ENCODE results near the gene KCTD5. TPM values are rescaled to one million over a fixed set of nuclear protein-coding genes. Genes with fewer than 3 reads are reported as not detected.

Gene KCTD5
- total and polyA plus RNA-seq, 9 of the 15 experiments (the other 6 are each of a cell fraction or from before 2014, with no cell fraction given) = 0.73 to 58.3 (median 32.3) TPM

DNA sequence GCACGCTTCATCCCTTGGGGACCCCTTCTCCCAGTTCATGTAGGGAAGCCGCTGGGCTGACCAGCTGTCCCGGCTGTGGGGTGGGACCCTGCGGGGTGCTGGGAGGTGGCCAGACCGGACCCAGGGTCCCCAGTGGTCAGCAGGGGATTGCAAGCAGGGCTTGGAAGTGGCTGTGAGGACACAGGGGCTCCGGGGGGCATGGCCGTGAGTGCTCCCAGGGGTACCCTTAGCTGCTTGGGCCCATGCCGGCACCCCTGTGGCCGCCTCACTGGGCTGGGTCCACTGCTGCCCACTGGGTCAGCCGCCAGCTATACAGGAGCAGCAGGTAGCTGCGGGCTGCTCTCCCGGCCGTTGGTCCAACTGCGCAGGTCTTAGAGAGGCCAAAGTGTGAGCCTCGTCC lies 18.9 kb downstream of the KCTD5 start:
- POLR2A ChIA-PET = interaction anchor here (1.5 kb wide), 1 partner anchor 19 kb away, joined by 4 read pairs; the partner anchor contains the start of gene KCTD5
- peaks cover 0 to 33% of the 10 kb centered on the region in 2 experiments; a peak in 1 of 5 replicates for H3K4me1 ChIP-seq (replicated peaks in 1 of 2; ENCODE audit: control insufficient read depth in 2 of 2, insufficient read depth in 2 of 2, low read length in 2 of 2)
- H4K20me1 ChIP-seq (replicated peaks; ENCODE audit: control insufficient read depth, insufficient read depth, low read length) = no peaks in the 10 kb centered on the region; the same call in 1 of the 2 replicates
- 95% methylated on average over 14 of the region's 15 CpGs for WGBS (ENCODE audit: insufficient coverage, low coverage, missing lambda C conversion rate)
- TF ChIP-seq ZKSCAN3 (CRISPR knock-in tag; IDR thresholded peaks at IDR 0.05) (no peak), EGR1 (conservative IDR thresholded peaks at IDR 0.05) (no peak), ZNF561 (CRISPR knock-in tag; conservative IDR thresholded peaks at IDR 0.05) (no peak), ZNF354B (CRISPR knock-in tag; IDR thresholded peaks at IDR 0.05) (no peak), ZNF75A (CRISPR knock-in tag; IDR thresholded peaks at IDR 0.05) (no peak), ZBTB7A (IDR thresholded peaks at IDR 0.05; ENCODE audit: borderline replicate concordance, control insufficient read depth, low read depth, low read length) (no peak), MYBL2 (IDR thresholded peaks at IDR 0.05; ENCODE audit: low read depth) (no peak), MYBL2 (CRISPR knock-in tag; IDR thresholded peaks at IDR 0.05; ENCODE audit: borderline replicate concordance) (no peak), HLTF (IDR thresholded peaks at IDR 0.05) (no peak), CC2D1A (IDR thresholded peaks at IDR 0.05) (no peak), XRCC5 (IDR thresholded peaks at IDR 0.05; ENCODE audit: low read depth, low read length) (no peak), ZNF174 (CRISPR knock-in tag; IDR thresholded peaks at IDR 0.05) (no peak), PYGO2 (tag; IDR thresholded peaks at IDR 0.05) (no peak), TBL1XR1 (IDR thresholded peaks at IDR 0.05; ENCODE audit: low read length in 2 of 2) (no peak), SOX6 (IDR thresholded peaks at IDR 0.05) (no peak)
- TF ChIP-seq, protein P1, sequence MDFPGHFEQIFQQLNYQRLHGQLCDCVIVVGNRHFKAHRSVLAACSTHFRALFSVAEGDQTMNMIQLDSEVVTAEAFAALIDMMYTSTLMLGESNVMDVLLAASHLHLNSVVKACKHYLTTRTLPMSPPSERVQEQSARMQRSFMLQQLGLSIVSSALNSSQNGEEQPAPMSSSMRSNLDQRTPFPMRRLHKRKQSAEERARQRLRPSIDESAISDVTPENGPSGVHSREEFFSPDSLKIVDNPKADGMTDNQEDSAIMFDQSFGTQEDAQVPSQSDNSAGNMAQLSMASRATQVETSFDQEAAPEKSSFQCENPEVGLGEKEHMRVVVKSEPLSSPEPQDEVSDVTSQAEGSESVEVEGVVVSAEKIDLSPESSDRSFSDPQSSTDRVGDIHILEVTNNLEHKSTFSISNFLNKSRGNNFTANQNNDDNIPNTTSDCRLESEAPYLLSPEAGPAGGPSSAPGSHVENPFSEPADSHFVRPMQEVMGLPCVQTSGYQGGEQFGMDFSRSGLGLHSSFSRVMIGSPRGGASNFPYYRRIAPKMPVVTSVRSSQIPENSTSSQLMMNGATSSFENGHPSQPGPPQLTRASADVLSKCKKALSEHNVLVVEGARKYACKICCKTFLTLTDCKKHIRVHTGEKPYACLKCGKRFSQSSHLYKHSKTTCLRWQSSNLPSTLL (IDR thresholded peaks at IDR 0.05) = no peak
- TF ChIP-seq, protein P2, sequence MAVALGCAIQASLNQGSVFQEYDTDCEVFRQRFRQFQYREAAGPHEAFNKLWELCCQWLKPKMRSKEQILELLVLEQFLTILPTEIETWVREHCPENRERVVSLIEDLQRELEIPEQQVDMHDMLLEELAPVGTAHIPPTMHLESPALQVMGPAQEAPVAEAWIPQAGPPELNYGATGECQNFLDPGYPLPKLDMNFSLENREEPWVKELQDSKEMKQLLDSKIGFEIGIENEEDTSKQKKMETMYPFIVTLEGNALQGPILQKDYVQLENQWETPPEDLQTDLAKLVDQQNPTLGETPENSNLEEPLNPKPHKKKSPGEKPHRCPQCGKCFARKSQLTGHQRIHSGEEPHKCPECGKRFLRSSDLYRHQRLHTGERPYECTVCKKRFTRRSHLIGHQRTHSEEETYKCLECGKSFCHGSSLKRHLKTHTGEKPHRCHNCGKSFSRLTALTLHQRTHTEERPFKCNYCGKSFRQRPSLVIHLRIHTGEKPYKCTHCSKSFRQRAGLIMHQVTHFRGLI (CRISPR knock-in tag; IDR thresholded peaks at IDR 0.05) = no peak
- H3K79me2 ChIP-seq (ENCODE audit: control insufficient read depth, insufficient read depth, low read length) = no peaks in the 10 kb centered on the region
- H3K4me2 ChIP-seq (ENCODE audit: insufficient read depth, low read length) = no peak overlapping the region
- ATAC-seq (no peak), FAIRE-seq (no peak), DNase-seq (ENCODE audit: extremely low read depth in 1 of 4, low spot score in 3 of 4) (no peak)
- H3K9me3 ChIP-seq (replicated peaks; ENCODE audit: control insufficient read depth, insufficient read depth, low read depth, low read length) = no peaks in the 10 kb centered on the region
- H3K27me3 ChIP-seq (ENCODE audit: control insufficient read depth in 2 of 2, insufficient read depth in 2 of 2, low read length in 2 of 2) = no peaks in the 10 kb centered on the region
- no peak overlapping the region for H3K27ac ChIP-seq (ENCODE audit: extremely low read depth, low read depth, low read length)
- H3K36me3 ChIP-seq (ENCODE audit: control insufficient read depth, insufficient read depth, low read length) = peaks cover 81% of the 10 kb centered on the region; the same call in 2 of the 3 replicates
- no peak overlapping the region for H3K4me3 ChIP-seq
- H2AFZ ChIP-seq (ENCODE audit: low read depth, low read length) = no peak overlapping the region
- no TSS peak for BruUV-seq (replicated peaks)
- CTCF ChIA-PET (ENCODE audit: low intra/inter-chr PET ratio) = no interaction called here
- H3K9ac ChIP-seq (ENCODE audit: insufficient read depth in 1 of 2, low read depth in 2 of 2, low read length in 2 of 2) = no peak overlapping the region; a peak in 1 of 4 replicates
- H3K9me1 ChIP-seq (ENCODE audit: control insufficient read depth, insufficient read depth, low read length) = peaks cover 2% of the 10 kb centered on the region
- in situ Hi-C loops (cut with MboI) = no loop called here
- intact Hi-C loops (cut with micrococcal nuclease) = no loop called here
